ELR (cell line): Measurements from ENCODE around the gene B3GNT2.
"Not testable (repeated sequence)": the region's sequence is repeated elsewhere in the genome, so short reads cannot be mapped to it uniquely, and the experiment has no call there.

Experiments used
- DNase-seq: peaks from one replicate; pipeline ENCODE4 v3.0.0-alpha.2; 2015; ENCODE audit warnings: low read depth

B3GNT2 gene

GRCh38 chr2:62185475-62186155, 10.3 kb upstream of the B3GNT2 start:
- no peak for DNase-seq

GRCh38 chr2:62186156-62186905, 9.6 kb upstream of the B3GNT2 start:
- DNase-seq = no peak

GRCh38 chr2:62187246-62187645, 8.7 kb upstream of the B3GNT2 start:
- no peak for DNase-seq

GRCh38 chr2:62188416-62188815, 7.5 kb upstream of the B3GNT2 start:
- no peak for DNase-seq

GRCh38 chr2:62189196-62189595, 6.7 kb upstream of the B3GNT2 start:
- no peak for DNase-seq

GRCh38 chr2:62192811-62193210, 3.1 kb upstream of the B3GNT2 start:
- DNase-seq = no peak

GRCh38 chr2:62194558-62195420, 1.1 kb upstream of the B3GNT2 start:
- DNase-seq = no peak

GRCh38 chr2:62196278-62196901, 475 bp downstream of the B3GNT2 start:
- no peak for DNase-seq

- peak; percentile 48 for DNase-seq
These were observed 1.4 kb downstream of the B3GNT2 start for GRCh38 chr2:62197011-62197924.

- DNase-seq = no peak
These were observed 2.2 kb downstream of the B3GNT2 start for GRCh38 chr2:62197925-62198633.

- not testable (repeated sequence) for DNase-seq
These were observed 2.9 kb downstream of the B3GNT2 start for GRCh38 chr2:62198854-62199253.

GRCh38 chr2:62199392-62200125, 3.6 kb downstream of the B3GNT2 start:
- peak; percentile 46 for DNase-seq

GRCh38 chr2:62200291-62200841, 4.5 kb downstream of the B3GNT2 start:
- DNase-seq = no peak

- DNase-seq = no peak
These were observed 5.0 kb downstream of the B3GNT2 start for GRCh38 chr2:62200868-62201267.

GRCh38 chr2:62201307-62201706, 5.4 kb downstream of the B3GNT2 start:
- peak; percentile 17 for DNase-seq

GRCh38 chr2:62202019-62202722, 6.3 kb downstream of the B3GNT2 start:
- DNase-seq = no peak

- DNase-seq = no peak
These were observed 6.8 kb downstream of the B3GNT2 start for GRCh38 chr2:62202729-62203128.

- no peak for DNase-seq
These were observed 7.5 kb downstream of the B3GNT2 start for GRCh38 chr2:62203459-62203858.

GRCh38 chr2:62204998-62205496, 9.1 kb downstream of the B3GNT2 start:
- no peak for DNase-seq
